HG03565 (cell line): ENCODE data around the gene GREM2.

Experiments used
- ATAC-seq: cut with Tn5 transposase; IDR thresholded peaks from one replicate; pipeline ENCODE4 v1.9.1; 2021; ENCODE audit warnings: mild to moderate bottlenecking, moderate library complexity; ENCODE audit not compliant: unreplicated experiment

The GREM2 gene

GRCh38 chr1:240503036-240503435 lies 108.9 kb downstream of the GREM2 start:
- no peak for ATAC-seq

GRCh38 chr1:240501115-240501514 lies 110.8 kb downstream of the GREM2 start:
- no peak for ATAC-seq

GRCh38 chr1:240500647-240501046 lies 111.3 kb downstream of the GREM2 start:
- ATAC-seq, result no peak

- no peak for ATAC-seq
Measured at GRCh38 chr1:240499012-240499411, 112.9 kb downstream of the GREM2 start.

GRCh38 chr1:240498335-240498734 lies 113.6 kb downstream of the GREM2 start:
- no peak for ATAC-seq

- no peak for ATAC-seq
Measured at GRCh38 chr1:240497908-240498307, 114.0 kb downstream of the GREM2 start.

- ATAC-seq, result no peak
Measured at GRCh38 chr1:240496941-240497340, 115.0 kb downstream of the GREM2 start.

- no peak for ATAC-seq
Measured at GRCh38 chr1:240496356-240496755, 115.6 kb downstream of the GREM2 start.

- no peak for ATAC-seq
Measured at GRCh38 chr1:240495601-240496000, 116.4 kb downstream of the GREM2 start.

GRCh38 chr1:240492832-240493440 lies 119.0 kb downstream of the GREM2 start:
- ATAC-seq, result no peak

GRCh38 chr1:240491796-240492195 lies 120.2 kb downstream of the GREM2 start:
- no peak for ATAC-seq

- ATAC-seq, result no peak
Measured at GRCh38 chr1:240491156-240491555, 120.8 kb downstream of the GREM2 start.

GRCh38 chr1:240487493-240487892 lies 124.5 kb downstream of the GREM2 start:
- ATAC-seq, result no peak

GRCh38 chr1:240486611-240487010 lies 125.3 kb downstream of the GREM2 start:
- ATAC-seq, result no peak

GRCh38 chr1:240484804-240485443 lies 127.0 kb downstream of the GREM2 start:
- no peak for ATAC-seq

- no peak for ATAC-seq
Measured at GRCh38 chr1:240478536-240478935, 133.4 kb downstream of the GREM2 start.

GRCh38 chr1:240475832-240476231 lies 136.1 kb downstream of the GREM2 start:
- ATAC-seq, result no peak

GRCh38 chr1:240474133-240474614 lies 137.8 kb downstream of the GREM2 start:
- peak; percentile 64 for ATAC-seq

GRCh38 chr1:240468656-240469055 lies 143.3 kb downstream of the GREM2 start:
- ATAC-seq, result no peak

- ATAC-seq, result no peak
Measured at GRCh38 chr1:240467895-240468294, 144.1 kb downstream of the GREM2 start.

GRCh38 chr1:240466509-240466908 lies 145.4 kb downstream of the GREM2 start:
- ATAC-seq, result no peak

- ATAC-seq, result no peak
Measured at GRCh38 chr1:240465531-240465940, 146.4 kb downstream of the GREM2 start.

GRCh38 chr1:240464099-240464498 lies 147.9 kb downstream of the GREM2 start:
- no peak for ATAC-seq
